OCI-LY3 (cell line): Measurements from ENCODE around the gene FAM222B.

Experiments
- EZH2phosphoT487 ChIP-seq: fragments of 200-600 bp; shearing (Covaris generic); IDR thresholded peaks from 2 replicates; pipeline ENCODE4 v1.6.1; 2018; ENCODE audit warnings: antibody characterized with exemption, mixed run types, low read depth
- TF ChIP-seq, protein P1 (sequence below): fragments of 200-600, 300-600 bp; sonication (generic); IDR thresholded peaks from 2 replicates; pipeline ENCODE4 v1.5.1; 2014; ENCODE audit warnings: antibody characterized with exemption, low read length, low read depth

DNA sequence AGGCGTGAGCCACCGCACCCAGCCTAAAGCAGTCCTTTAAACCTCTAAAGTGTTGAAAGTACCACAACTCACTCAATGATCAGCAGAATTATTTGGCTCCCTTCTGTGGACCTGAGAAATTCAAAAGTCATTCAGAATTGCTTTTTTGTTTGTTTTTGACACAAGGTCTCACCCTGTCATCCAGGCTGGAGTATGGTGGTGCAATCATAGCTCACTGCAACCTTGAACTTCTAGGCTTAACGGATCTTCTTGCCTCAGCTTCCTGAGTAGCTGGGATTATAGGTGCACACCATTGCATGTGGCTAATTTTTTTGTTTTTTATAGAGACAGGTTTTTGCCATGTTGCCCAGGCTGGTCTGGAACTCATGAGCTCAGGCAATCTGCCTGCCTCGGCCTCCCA is 54.5 kb downstream of the FAM222B start:
- TF ChIP-seq, protein P1, sequence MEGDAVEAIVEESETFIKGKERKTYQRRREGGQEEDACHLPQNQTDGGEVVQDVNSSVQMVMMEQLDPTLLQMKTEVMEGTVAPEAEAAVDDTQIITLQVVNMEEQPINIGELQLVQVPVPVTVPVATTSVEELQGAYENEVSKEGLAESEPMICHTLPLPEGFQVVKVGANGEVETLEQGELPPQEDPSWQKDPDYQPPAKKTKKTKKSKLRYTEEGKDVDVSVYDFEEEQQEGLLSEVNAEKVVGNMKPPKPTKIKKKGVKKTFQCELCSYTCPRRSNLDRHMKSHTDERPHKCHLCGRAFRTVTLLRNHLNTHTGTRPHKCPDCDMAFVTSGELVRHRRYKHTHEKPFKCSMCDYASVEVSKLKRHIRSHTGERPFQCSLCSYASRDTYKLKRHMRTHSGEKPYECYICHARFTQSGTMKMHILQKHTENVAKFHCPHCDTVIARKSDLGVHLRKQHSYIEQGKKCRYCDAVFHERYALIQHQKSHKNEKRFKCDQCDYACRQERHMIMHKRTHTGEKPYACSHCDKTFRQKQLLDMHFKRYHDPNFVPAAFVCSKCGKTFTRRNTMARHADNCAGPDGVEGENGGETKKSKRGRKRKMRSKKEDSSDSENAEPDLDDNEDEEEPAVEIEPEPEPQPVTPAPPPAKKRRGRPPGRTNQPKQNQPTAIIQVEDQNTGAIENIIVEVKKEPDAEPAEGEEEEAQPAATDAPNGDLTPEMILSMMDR, result no peak
- no peak for TF ChIP-seq EZH2phosphoT487
